SK-N-SH (cell line): ENCODE data around the gene ATG9A. TPM values are rescaled to one million over a fixed set of nuclear protein-coding genes. Genes with fewer than 3 reads are reported as not detected.

Experiments used
- CTCF ChIA-PET: fragments of 300-600, 350-600 bp; formaldehyde crosslinking; extraction: SDS; loops from one replicate; lab custom pipeline; 2021; lab: Yijun Ruan, JAX
- POLR2A ChIA-PET: fragments of 350-600 bp; sonication (Branson Sonifier 250); formaldehyde crosslinking; extraction: SDS; loops from one replicate; lab custom pipeline; 2020; ENCODE audit warnings: antibody characterized with exemption, inconsistent platforms; lab: Yijun Ruan, JAX
- DNase-seq: peaks from one replicate; pipeline ENCODE4 v3.0.0; 2012
- H2AFZ ChIP-seq: fragments of 200-600 bp; sonication (generic); 2 replicates; pipeline ENCODE4 v1.8.1; 2016; ENCODE audit warnings: antibody characterized with exemption, mild to moderate bottlenecking, low read depth
- H3F3A ChIP-seq: fragments of 200-600 bp; sonication (generic); replicated peaks from 2 replicates; pipeline ENCODE3; 2016; ENCODE audit warnings: antibody characterized with exemption, mild to moderate bottlenecking; ENCODE audit not compliant: insufficient read depth
- H3K27ac ChIP-seq, 2 experiments: fragments of 200-500 bp in 1 of 2; fragments of 200-600 bp in 1 of 2; sonication (Bioruptor generic) in 1 of 2; sonication (generic), shearing (Covaris generic) in 1 of 2; 2 replicates each; pipeline versions ENCODE4 v1.5.1 to v1.6.1; 2014 to 2016; ENCODE audit warnings: low read depth in 2 of 2, inconsistent platforms in 1 of 2, low read length in 1 of 2, mild to moderate bottlenecking in 1 of 2, mixed read lengths in 1 of 2
- H3K27me3 ChIP-seq: fragments of 200-600 bp; sonication (generic), shearing (Covaris generic); 2 replicates; pipeline ENCODE4 v1.6.1; 2016; ENCODE audit warnings: mixed run types; ENCODE audit not compliant: insufficient read depth
- H3K36me3 ChIP-seq, 2 experiments: fragments of 200-500 bp in 1 of 2; fragments of 200-600 bp in 1 of 2; sonication (Bioruptor generic) in 1 of 2; sonication (generic) in 1 of 2; replicated peaks in 1 of 2; 2 replicates each; pipeline versions ENCODE3 to v1.5.1; 2014 to 2016; ENCODE audit warnings: low read length in 1 of 2, mild to moderate bottlenecking in 1 of 2; ENCODE audit not compliant: insufficient read depth in 2 of 2, control insufficient read depth in 1 of 2
- H3K4me1 ChIP-seq, 2 experiments: fragments of 200-500 bp in 1 of 2; fragments of 200-600 bp in 1 of 2; sonication (Bioruptor generic) in 1 of 2; sonication (generic), shearing (Covaris generic) in 1 of 2; 2 replicates each; pipeline versions ENCODE4 v1.5.1 to v1.6.1; 2014 to 2016; ENCODE audit warnings: low read depth in 1 of 2, low read length in 1 of 2, mixed run types in 1 of 2; ENCODE audit not compliant: insufficient read depth in 2 of 2, control insufficient read depth in 1 of 2
- H3K4me2 ChIP-seq: fragments of 200-600 bp; sonication (generic), shearing (Covaris generic); 2 replicates; pipeline ENCODE4 v1.6.1; 2017; ENCODE audit warnings: mixed run types
- H3K4me3 ChIP-seq, 2 experiments: fragments of 200-500 bp in 1 of 2; fragments of 200-600 bp in 1 of 2; sonication (Bioruptor generic) in 1 of 2; sonication (generic), shearing (Covaris generic) in 1 of 2; 2 replicates each; pipeline versions ENCODE4 v1.5.1 to v1.8.1; 2014 to 2016; ENCODE audit warnings: low read depth in 2 of 2, inconsistent platforms in 1 of 2, low read length in 1 of 2, mild to moderate bottlenecking in 1 of 2, mixed read lengths in 1 of 2, moderate library complexity in 1 of 2
- H3K79me2 ChIP-seq: fragments of 200-600 bp; sonication (generic); 2 replicates; pipeline ENCODE4 v1.8.1; 2017; ENCODE audit warnings: mild to moderate bottlenecking; ENCODE audit not compliant: insufficient read depth
- H3K9ac ChIP-seq: fragments of 200-600 bp; sonication (generic); 2 replicates; pipeline ENCODE4 v1.6.1; 2017; ENCODE audit warnings: mixed run types
- H3K9me2 ChIP-seq: fragments of 200-600 bp; sonication (generic); 2 replicates; pipeline ENCODE4 v1.6.1; 2017; ENCODE audit warnings: mixed run types
- H3K9me3 ChIP-seq: fragments of 200-600 bp; sonication (generic); 2 replicates; pipeline ENCODE4 v1.6.1; 2017; ENCODE audit warnings: mixed run types, mild to moderate bottlenecking, moderate library complexity
- H4K20me1 ChIP-seq: fragments of 200-600 bp; sonication (generic); 2 replicates; pipeline ENCODE4 v1.6.1; 2017; ENCODE audit warnings: mild to moderate bottlenecking, mixed run types; ENCODE audit not compliant: insufficient read depth
- CHD2 ChIP-seq: fragments of 150-350 bp; IDR thresholded peaks from 2 replicates; pipeline ENCODE4 v1.6.1; 2018; ENCODE audit warnings: low read length; ENCODE audit not compliant: partially characterized antibody
- CTCF ChIP-seq: fragments of 200-600 bp; sonication (generic); IDR thresholded peaks from 2 replicates; pipeline ENCODE4 v1.6.1; 2017; ENCODE audit warnings: antibody characterized with exemption, mild to moderate bottlenecking, moderate library complexity
- ELF1 ChIP-seq: IDR thresholded peaks from 2 replicates; pipeline ENCODE4 v1.4.0; 2012
- EP300 ChIP-seq, 2 experiments: IDR thresholded peaks; 2 replicates each; pipeline versions ENCODE4 v1.4.0 to v1.6.1; 2012; ENCODE audit warnings: borderline replicate concordance in 1 of 2, low read depth in 1 of 2, low read length in 1 of 2
- FOSL2 ChIP-seq: IDR thresholded peaks from 2 replicates; pipeline ENCODE4 v1.4.0; 2012; ENCODE audit warnings: low read depth, mild to moderate bottlenecking, moderate library complexity, borderline replicate concordance
- FOXM1 ChIP-seq: IDR thresholded peaks from 2 replicates; pipeline ENCODE4 v1.4.0; 2012; ENCODE audit warnings: low read depth, mild to moderate bottlenecking
- IRF3 ChIP-seq: fragments of 150-350 bp; IDR thresholded peaks from 2 replicates; pipeline ENCODE4 v1.6.1; 2016; ENCODE audit warnings: mild to moderate bottlenecking, low read depth, low read length
- MXI1 ChIP-seq: IDR thresholded peaks from 2 replicates; pipeline ENCODE4 v1.6.1; 2012; ENCODE audit warnings: mild to moderate bottlenecking, low read depth, low read length, improper control_type of control experiment
- NFIC ChIP-seq: IDR thresholded peaks from 2 replicates; pipeline ENCODE4 v1.4.0; 2012; ENCODE audit warnings: borderline replicate concordance
- PBX3 ChIP-seq: IDR thresholded peaks from 2 replicates; pipeline ENCODE4; 2012
- RAD21 ChIP-seq: IDR thresholded peaks from 2 replicates; pipeline ENCODE4 v1.6.1; 2012; ENCODE audit warnings: mild to moderate bottlenecking, low read length
- RXRA ChIP-seq: IDR thresholded peaks from 2 replicates; pipeline ENCODE4 v1.4.0; 2012; ENCODE audit warnings: low read depth, mild to moderate bottlenecking, borderline replicate concordance
- SIN3A ChIP-seq: IDR thresholded peaks from 2 replicates; pipeline ENCODE4 v1.6.1; 2012; ENCODE audit warnings: low read depth, mild to moderate bottlenecking, low read length, moderate library complexity, borderline replicate concordance
- TAF1 ChIP-seq: IDR thresholded peaks from 2 replicates; pipeline ENCODE4 v1.6.1; 2012; ENCODE audit warnings: low read depth, mild to moderate bottlenecking, low read length, moderate library complexity, borderline replicate concordance
- USF1 ChIP-seq: IDR thresholded peaks from 2 replicates; pipeline ENCODE4 v1.4.0; 2012; ENCODE audit warnings: low read depth, borderline replicate concordance
- USF2 ChIP-seq: fragments of 150-350 bp; IDR thresholded peaks from 2 replicates; pipeline ENCODE4 v1.6.1; 2017; ENCODE audit warnings: antibody characterized with exemption, low read length, low read depth, borderline replicate concordance
- YY1 ChIP-seq: IDR thresholded peaks from 2 replicates; pipeline ENCODE4 v1.4.0; 2012; ENCODE audit warnings: low read depth, mild to moderate bottlenecking
- WGBS: methylation state at CpG from one replicate; pipeline ENCODE4 v1.1.6; 2017; ENCODE audit warnings: low lambda C conversion rate; 5-methylcytosine and 5-hydroxymethylcytosine counted together
- polyA plus RNA-seq, 3 experiments: library from polyadenylated mRNA; depleted of rRNA; stranded (reverse); fragments of >200 nt; gene quantifications; 2 replicates each; pipeline ENCODE4 v1.2.3, GENCODE V29; 2012

Gene ATG9A
- polyA plus RNA-seq, 1 of the 3 experiments (the other 2 are of a cell fraction), result 29.6 TPM

- CTCF ChIA-PET, result interaction anchor here (1.2 to 4.1 kb wide), 4 partner anchors 10 to 113 kb away, joined by 3 to 12 read pairs (median 6); partner anchors contain the start of gene NHEJ1
- no peak for DNase-seq
- peaks cover 10% of the 10 kb centered on the region for H4K20me1 ChIP-seq
- 82% methylated on average over 5 of the region's 8 CpGs for WGBS
- no peak for TF ChIP-seq YY1
- no peak for TF ChIP-seq SIN3A
- H3K27me3 ChIP-seq, result no peaks in the 10 kb centered on the region
- H3K4me1 ChIP-seq, result peaks cover 0 to 9% of the 10 kb centered on the region in 2 experiments; a peak in 2 of 4 replicates
- H3K9me3 ChIP-seq, result no peaks in the 10 kb centered on the region
- H3F3A ChIP-seq, result peaks cover 15% of the 10 kb centered on the region
- H3K36me3 ChIP-seq, result peaks cover 50 to 52% of the 10 kb centered on the region in 2 experiments
- H3K9me2 ChIP-seq, result no peaks in the 10 kb centered on the region
- POLR2A ChIA-PET, result no interaction called here
- no peak overlapping the region for H3K4me3 ChIP-seq
- no peak overlapping the region for H3K9ac ChIP-seq
- H3K4me2 ChIP-seq, result no peak overlapping the region
- H2AFZ ChIP-seq, result no peak overlapping the region
- no peak overlapping the region for H3K27ac ChIP-seq
- H3K79me2 ChIP-seq, result peaks cover 27% of the 10 kb centered on the region
These were observed 46.9 kb downstream of the ATG9A start for GRCh38 chr2:219182331-219183150.

DNA sequence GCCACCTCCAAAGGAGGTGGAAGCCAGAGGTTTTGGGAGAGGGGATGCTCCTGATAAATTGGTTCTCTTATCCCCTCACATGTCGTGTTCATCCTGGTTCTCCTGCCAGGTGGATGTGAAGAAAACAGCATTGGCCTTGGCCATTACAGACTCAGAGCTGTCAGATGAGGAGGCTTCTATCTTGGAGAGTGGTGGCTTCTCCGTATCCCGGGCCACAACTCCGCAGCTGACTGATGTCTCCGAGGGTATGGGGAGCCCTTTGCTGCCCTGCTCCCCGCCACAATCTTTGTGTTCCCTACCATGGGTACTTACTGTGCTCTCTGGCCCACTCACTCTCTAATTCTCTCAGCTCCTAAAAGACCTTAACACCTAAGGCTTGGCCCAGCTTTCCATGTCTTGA lies 47.9 kb downstream of the ATG9A start:
- H3K9me3 ChIP-seq, result no peaks in the 10 kb centered on the region
- peaks cover 10% of the 10 kb centered on the region for H4K20me1 ChIP-seq
- H3K4me3 ChIP-seq, result no peak overlapping the region
- no peak overlapping the region for H3K9ac ChIP-seq
- POLR2A ChIA-PET, result no interaction called here
- 90% methylated on average over 6 of the region's 6 CpGs for WGBS
- H3K36me3 ChIP-seq, result peaks cover 50 to 52% of the 10 kb centered on the region in 2 experiments
- H3K4me2 ChIP-seq, result no peak overlapping the region
- DNase-seq, result no peak
- peaks cover 0 to 9% of the 10 kb centered on the region in 2 experiments; a peak in 2 of 4 replicates for H3K4me1 ChIP-seq
- H2AFZ ChIP-seq, result no peak overlapping the region
- peaks cover 27% of the 10 kb centered on the region for H3K79me2 ChIP-seq
- no peak overlapping the region for H3K27ac ChIP-seq
- peaks cover 17% of the 10 kb centered on the region for H3F3A ChIP-seq
- H3K9me2 ChIP-seq, result no peaks in the 10 kb centered on the region
- H3K27me3 ChIP-seq, result no peaks in the 10 kb centered on the region
- CTCF ChIA-PET, result interaction anchor here (0.6 to 3.8 kb wide), 7 partner anchors 11 to 186 kb away, joined by 3 to 12 read pairs (median 4); partner anchors contain the start of gene SLC23A3
- no peak for TF ChIP-seq RAD21
- no peak for TF ChIP-seq PBX3
- TF ChIP-seq USF1, result no peak
- TF ChIP-seq NFIC, result no peak
- no peak for TF ChIP-seq USF2
- no peak for TF ChIP-seq ELF1
- TF ChIP-seq EP300 (IDR thresholded peaks at IDR 0.05; ENCODE audit: borderline replicate concordance in 1 of 2, low read depth in 1 of 2, low read length in 1 of 2), result no peak
- no peak for TF ChIP-seq MXI1
- TF ChIP-seq CTCF, result no peak
- TF ChIP-seq SIN3A, result no peak
- TF ChIP-seq IRF3, result no peak
- no peak for TF ChIP-seq FOSL2
- TF ChIP-seq CHD2, result no peak
- no peak for TF ChIP-seq TAF1
- TF ChIP-seq FOXM1, result no peak
- no peak for TF ChIP-seq RXRA
